Mesendoderm (in vitro differentiated cells): Measurements from ENCODE around the gene ANKHD1.

Source experiments
- DNase-seq: peaks from one replicate; pipeline ENCODE4 v3.0.0; 2013
- H2AK5ac ChIP-seq: 2 replicates; pipeline ENCODE4 v1.6.1; 2013; ENCODE audit warnings: low read length, inconsistent platforms
- H2BK120ac ChIP-seq: 2 replicates; pipeline ENCODE4 v1.6.1; 2013; ENCODE audit warnings: low read depth, mild to moderate bottlenecking, low read length, moderate library complexity, mixed read lengths
- H2BK15ac ChIP-seq: replicated peaks from 2 replicates; pipeline ENCODE4 v1.6.1; 2013; ENCODE audit warnings: low read depth, mild to moderate bottlenecking, moderate library complexity
- H2BK5ac ChIP-seq: 2 replicates; pipeline ENCODE4 v1.6.1; 2013; ENCODE audit warnings: low read length, inconsistent platforms
- H3K18ac ChIP-seq: 2 replicates; pipeline ENCODE4 v1.6.1; 2013; ENCODE audit warnings: mild to moderate bottlenecking, low read length, mixed read lengths
- H3K23ac ChIP-seq: one replicate; pipeline ENCODE4 v1.6.1; 2013; ENCODE audit warnings: low read length
- H3K27ac ChIP-seq: 2 replicates; pipeline ENCODE4 v1.5.1; 2013; ENCODE audit warnings: low read depth, mild to moderate bottlenecking, inconsistent platforms, low read length, moderate library complexity
- H3K27me3 ChIP-seq: 2 replicates; pipeline ENCODE4 v1.6.1; 2013; ENCODE audit warnings: low read length, control low read depth, mild to moderate bottlenecking, inconsistent platforms; ENCODE audit not compliant: insufficient read depth, poor library complexity
- H3K36me3 ChIP-seq: 2 replicates; pipeline ENCODE4 v1.6.1; 2013; ENCODE audit warnings: low read length, inconsistent platforms; ENCODE audit not compliant: control insufficient read depth, insufficient read depth
- H3K4ac ChIP-seq: one replicate; pipeline ENCODE4 v1.6.1; 2013; ENCODE audit warnings: low read depth, mild to moderate bottlenecking, low read length, moderate library complexity
- H3K4me1 ChIP-seq: 2 replicates; pipeline ENCODE4 v1.6.1; 2013; ENCODE audit warnings: low read depth, low read length, inconsistent platforms; ENCODE audit not compliant: control insufficient read depth
- H3K4me2 ChIP-seq: 2 replicates; pipeline ENCODE4 v1.6.1; 2013; ENCODE audit warnings: low read length
- H3K4me3 ChIP-seq: 2 replicates; pipeline ENCODE4 v1.5.1; 2013; ENCODE audit warnings: mild to moderate bottlenecking, low read length
- H3K56ac ChIP-seq: one replicate; pipeline ENCODE4 v1.6.1; 2013; ENCODE audit warnings: low read length
- H3K79me1 ChIP-seq: 2 replicates; pipeline ENCODE4 v1.6.1; 2013; ENCODE audit warnings: low read length, inconsistent platforms
- H3K79me2 ChIP-seq: 2 replicates; pipeline ENCODE4 v1.6.1; 2013; ENCODE audit warnings: mild to moderate bottlenecking, low read length; ENCODE audit not compliant: control insufficient read depth, insufficient read depth
- H3K9ac ChIP-seq: 2 replicates; pipeline ENCODE4 v1.6.1; 2013; ENCODE audit warnings: low read length, inconsistent platforms
- H4K5ac ChIP-seq: one replicate; pipeline ENCODE4 v1.6.1; 2013; ENCODE audit warnings: low read length
- H4K8ac ChIP-seq: one replicate; pipeline ENCODE4 v1.6.1; 2013; ENCODE audit warnings: low read depth, mild to moderate bottlenecking, control low read depth, low read length, moderate library complexity
- WGBS: extraction: QIAGEN DNeasy Blood & Tissue Kit; methylation state at CpG from one replicate; pipeline ENCODE4 v1.1.7; 2013; ENCODE audit warnings: low lambda C conversion rate, missing lambda C conversion rate; ENCODE audit not compliant: insufficient coverage; ENCODE audit errors: extremely low coverage; 5-methylcytosine and 5-hydroxymethylcytosine counted together

ANKHD1 gene

GRCh38 chr5:140358738-140359310 is 42.8 kb upstream of the ANKHD1 start:
- WGBS = no CpG with 5 or more reads among the region's 4 CpGs
- no peak overlapping the region for H4K8ac ChIP-seq
- no peak overlapping the region for H3K4me3 ChIP-seq

GRCh38 chr5:140360101-140360500 is 41.5 kb upstream of the ANKHD1 start, which contains the start of gene SLC4A9:
SLC4A9 (plus strand) TSS chr5:140360194; CDS start chr5:140360237, 43 bp downstream.
- Histone ChIP-seq H2BK5ac (no peak within 1 kb of the TSS), H3K4me3 (no peak within 1 kb of the TSS), H3K9ac (no peak within 1 kb of the TSS), H2BK15ac (no peak within 1 kb of the TSS), H3K4ac (no peak within 1 kb of the TSS), H3K23ac (no peak within 1 kb of the TSS), H4K8ac (no peak within 1 kb of the TSS), H4K5ac (no peak within 1 kb of the TSS), H3K79me1 (no peaks in the 10 kb centered on the region), H3K56ac (no peak within 1 kb of the TSS), H3K18ac (no peak within 1 kb of the TSS), H3K4me1 (no peaks in the 10 kb centered on the region), H3K79me2 (no peaks in the 10 kb centered on the region), H3K27ac (no peak within 1 kb of the TSS), H3K36me3 (no peaks in the 10 kb centered on the region), H3K27me3 (no peaks in the 10 kb centered on the region), H3K4me2 (no peak within 1 kb of the TSS), H2AK5ac (no peak within 1 kb of the TSS), H2BK120ac (no peak within 1 kb of the TSS)
- DNase-seq = no peak
- WGBS = no CpG with 5 or more reads among the region's 2 CpGs

More at GRCh38 chr5:140358738-140359310, 42.8 kb upstream of the ANKHD1 start:
- H3K27ac ChIP-seq = no peak overlapping the region
- H2BK15ac ChIP-seq = no peak overlapping the region
- H3K18ac ChIP-seq = no peak overlapping the region
- H3K56ac ChIP-seq = no peak overlapping the region
- no peaks in the 10 kb centered on the region for H3K79me2 ChIP-seq
- no peak overlapping the region for H2BK5ac ChIP-seq
- no peak overlapping the region for H4K5ac ChIP-seq
- H3K27me3 ChIP-seq = no peaks in the 10 kb centered on the region
- no peaks in the 10 kb centered on the region for H3K4me1 ChIP-seq
- no peak overlapping the region for H3K4me2 ChIP-seq
- peak; percentile 89 for DNase-seq
- no peaks in the 10 kb centered on the region for H3K36me3 ChIP-seq
- no peak overlapping the region for H3K23ac ChIP-seq
- H3K9ac ChIP-seq = no peak overlapping the region
- no peak overlapping the region for H3K4ac ChIP-seq
- H2BK120ac ChIP-seq = no peak overlapping the region
- H3K79me1 ChIP-seq = no peaks in the 10 kb centered on the region
- no peak overlapping the region for H2AK5ac ChIP-seq

GRCh38 chr5:140360681-140361479 is 40.8 kb upstream of the ANKHD1 start:
- Histone ChIP-seq H2BK5ac (no peak overlapping the region), H3K27me3 (no peaks in the 10 kb centered on the region), H3K4me1 (no peaks in the 10 kb centered on the region), H3K9ac (no peak overlapping the region), H3K4me3 (no peak overlapping the region), H3K79me2 (no peaks in the 10 kb centered on the region), H3K27ac (no peak overlapping the region), H3K18ac (no peak overlapping the region), H3K23ac (no peak overlapping the region), H4K8ac (no peak overlapping the region), H3K79me1 (no peaks in the 10 kb centered on the region), H3K4ac (no peak overlapping the region), H3K36me3 (no peaks in the 10 kb centered on the region), H3K4me2 (no peak overlapping the region), H2AK5ac (no peak overlapping the region), H4K5ac (no peak overlapping the region), H2BK15ac (no peak overlapping the region), H3K56ac (no peak overlapping the region), H2BK120ac (no peak overlapping the region)
- no peak for DNase-seq
- WGBS = no CpG with 5 or more reads among the region's 7 CpGs

GRCh38 chr5:140361901-140362300 is 39.7 kb upstream of the ANKHD1 start:
- H3K4ac ChIP-seq = no peak overlapping the region
- H2BK120ac ChIP-seq = no peak overlapping the region
- no peak overlapping the region for H3K18ac ChIP-seq
- no peaks in the 10 kb centered on the region for H3K79me2 ChIP-seq
- H3K79me1 ChIP-seq = no peaks in the 10 kb centered on the region
- no peak for DNase-seq
- H3K9ac ChIP-seq = no peak overlapping the region
- H3K4me3 ChIP-seq = no peak overlapping the region
- H2BK5ac ChIP-seq = no peak overlapping the region
- no peak overlapping the region for H3K23ac ChIP-seq
- H4K5ac ChIP-seq = no peak overlapping the region
- H3K4me1 ChIP-seq = no peaks in the 10 kb centered on the region
- H3K4me2 ChIP-seq = no peak overlapping the region
- no peaks in the 10 kb centered on the region for H3K36me3 ChIP-seq
- WGBS = no CpG with 5 or more reads among the region's 2 CpGs
- H3K56ac ChIP-seq = no peak overlapping the region
- no peaks in the 10 kb centered on the region for H3K27me3 ChIP-seq
- H4K8ac ChIP-seq = no peak overlapping the region
- no peak overlapping the region for H2BK15ac ChIP-seq
- no peak overlapping the region for H3K27ac ChIP-seq
- no peak overlapping the region for H2AK5ac ChIP-seq

GRCh38 chr5:140362311-140362710 is 39.3 kb upstream of the ANKHD1 start:
- Histone ChIP-seq H2BK15ac (no peak overlapping the region), H3K4me3 (no peak overlapping the region), H3K79me1 (no peaks in the 10 kb centered on the region), H3K4me1 (no peaks in the 10 kb centered on the region), H2BK5ac (no peak overlapping the region), H3K9ac (no peak overlapping the region), H3K4me2 (no peak overlapping the region), H4K8ac (no peak overlapping the region), H3K36me3 (no peaks in the 10 kb centered on the region), H3K79me2 (no peaks in the 10 kb centered on the region), H3K56ac (no peak overlapping the region), H3K27ac (no peak overlapping the region), H3K23ac (no peak overlapping the region), H2AK5ac (no peak overlapping the region), H4K5ac (no peak overlapping the region), H3K4ac (no peak overlapping the region), H2BK120ac (no peak overlapping the region), H3K27me3 (no peaks in the 10 kb centered on the region), H3K18ac (no peak overlapping the region)
- WGBS = no CpG with 5 or more reads among the region's 8 CpGs
- DNase-seq = no peak
